NK-92 (cell line): ENCODE data around the gene OLFM2.

Experiments
- DNase-seq: peaks from one replicate; lab custom pipeline; 2025; ENCODE audit not compliant: unreplicated experiment; lab: John Stamatoyannopoulos, UW

Gene OLFM2

DNA sequence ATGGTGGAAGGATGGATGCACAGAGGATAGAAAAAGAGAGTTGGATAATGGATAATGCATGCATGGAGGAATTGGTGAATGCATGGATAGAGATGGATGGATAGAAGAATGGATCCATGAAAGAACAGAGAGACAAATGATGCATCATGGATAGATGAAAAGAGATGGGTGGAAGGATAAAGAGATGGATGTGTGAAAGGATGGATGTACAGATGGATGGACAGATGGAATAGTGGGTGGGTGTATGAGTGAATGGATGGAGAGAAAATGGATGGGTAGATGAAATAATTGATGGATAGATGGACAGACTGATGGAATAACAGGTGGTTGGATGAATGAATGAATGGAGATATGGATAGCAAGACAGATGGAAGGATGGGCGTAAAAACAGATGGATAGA lies 25.7 kb downstream of the OLFM2 start:
- no peak for DNase-seq

DNA sequence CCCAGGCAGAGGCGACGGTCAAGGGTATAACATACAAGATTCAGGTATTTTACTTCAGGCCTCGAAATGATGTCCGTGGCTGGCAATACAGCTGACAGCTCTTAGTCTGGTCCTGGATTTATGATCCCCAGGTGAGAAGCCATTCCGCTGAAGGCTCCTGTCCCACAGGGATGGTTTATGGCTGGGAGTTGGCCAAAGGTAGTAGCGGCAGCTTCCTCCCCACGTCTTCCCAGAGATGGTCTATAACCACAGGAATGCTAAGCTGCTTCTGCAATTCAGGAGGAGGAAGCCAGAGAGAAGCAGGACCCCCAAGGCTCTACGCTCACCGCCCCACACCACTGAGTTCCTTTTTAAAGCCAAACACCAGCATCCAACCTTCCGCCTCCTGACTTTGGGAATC lies 27.1 kb downstream of the OLFM2 start:
- DNase-seq = no peak

DNA sequence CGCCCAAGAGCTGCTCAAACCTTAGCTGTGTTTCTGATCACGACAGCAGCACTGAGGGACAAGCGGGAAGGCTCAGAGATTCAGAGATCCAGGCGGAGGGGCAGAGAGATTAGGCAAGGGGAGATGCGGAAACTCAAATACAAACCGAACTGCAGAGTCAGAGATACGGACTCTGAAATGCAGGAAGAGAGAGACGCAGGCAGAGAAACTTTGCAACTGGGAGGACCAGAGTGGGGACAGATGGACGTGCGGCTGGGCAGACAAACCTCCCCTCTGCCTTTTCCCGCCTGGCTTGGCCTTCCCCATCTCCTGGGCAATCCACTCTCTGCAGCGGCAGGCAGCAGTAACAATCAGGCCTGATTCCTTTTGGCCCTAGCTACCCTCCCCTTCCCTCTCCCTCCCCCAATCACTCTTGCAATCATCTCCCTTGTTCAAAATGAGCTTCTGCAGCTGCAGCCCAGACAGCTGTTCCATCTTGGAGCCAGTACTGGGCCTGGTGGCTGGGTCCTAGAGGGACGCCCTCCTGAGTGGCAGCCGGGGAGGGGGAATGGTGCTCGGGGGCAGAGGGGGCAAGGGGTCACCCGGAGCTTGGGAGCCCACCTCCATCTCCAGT lies 29.7 kb downstream of the OLFM2 start:
- no peak for DNase-seq

DNA sequence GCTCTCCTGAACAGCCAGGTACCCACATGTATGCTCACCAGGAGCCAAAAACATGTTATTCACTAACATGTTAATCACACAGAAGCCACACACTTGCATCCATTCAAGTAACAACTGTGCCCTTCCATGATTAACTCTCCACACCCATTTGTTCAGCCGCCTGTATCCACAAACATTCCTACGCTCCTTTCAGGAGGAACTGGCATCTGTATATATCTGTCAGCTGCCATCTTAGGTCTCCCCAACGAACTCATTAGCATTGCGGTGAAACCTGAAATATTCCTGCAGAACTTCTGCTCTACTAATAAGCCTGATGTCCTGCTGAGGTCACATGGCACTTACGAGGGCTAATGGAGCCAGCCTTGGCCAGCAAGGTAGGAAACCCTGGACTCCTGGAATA lies 33.0 kb downstream of the OLFM2 start:
- no peak for DNase-seq

DNA sequence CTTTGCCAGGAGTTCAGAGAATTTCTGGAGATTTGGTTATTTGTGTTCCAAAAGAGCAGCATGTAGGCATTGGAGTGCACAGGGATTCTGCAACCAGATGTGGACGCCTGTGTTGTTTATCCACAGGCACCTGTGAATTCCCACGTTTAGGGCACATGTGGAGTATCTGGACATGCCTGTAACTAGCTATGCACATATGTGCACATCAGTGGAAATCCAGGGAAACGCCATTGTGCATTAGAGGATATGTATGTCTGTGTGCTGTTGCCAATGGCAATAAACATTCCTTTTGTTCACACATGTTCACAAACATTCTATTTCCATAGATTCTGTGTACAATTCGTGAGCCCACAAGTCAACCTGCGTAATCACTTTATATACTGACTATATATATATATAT lies 34.7 kb downstream of the OLFM2 start:
- no peak for DNase-seq

DNA sequence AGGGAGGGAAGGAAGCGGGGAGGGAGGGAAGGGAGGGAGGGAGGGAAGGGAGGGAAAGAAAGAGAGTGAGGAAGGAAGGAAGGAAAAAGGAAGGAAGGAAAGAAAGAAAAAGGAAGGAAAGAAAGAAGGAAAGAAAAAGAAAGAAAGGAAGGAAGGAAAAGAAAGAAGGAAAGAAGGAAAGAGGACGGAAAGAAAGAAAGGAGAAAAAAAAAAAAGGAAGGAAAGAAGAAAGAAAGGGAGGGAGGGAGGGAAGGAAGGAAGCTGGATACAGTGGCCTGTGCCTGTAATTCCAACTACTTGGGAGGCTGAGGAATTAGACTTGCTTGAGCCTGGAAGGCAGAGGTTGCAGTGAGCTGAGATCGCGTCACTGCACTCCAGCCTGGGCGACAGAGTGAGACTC lies 35.3 kb downstream of the OLFM2 start:
- no peak for DNase-seq

DNA sequence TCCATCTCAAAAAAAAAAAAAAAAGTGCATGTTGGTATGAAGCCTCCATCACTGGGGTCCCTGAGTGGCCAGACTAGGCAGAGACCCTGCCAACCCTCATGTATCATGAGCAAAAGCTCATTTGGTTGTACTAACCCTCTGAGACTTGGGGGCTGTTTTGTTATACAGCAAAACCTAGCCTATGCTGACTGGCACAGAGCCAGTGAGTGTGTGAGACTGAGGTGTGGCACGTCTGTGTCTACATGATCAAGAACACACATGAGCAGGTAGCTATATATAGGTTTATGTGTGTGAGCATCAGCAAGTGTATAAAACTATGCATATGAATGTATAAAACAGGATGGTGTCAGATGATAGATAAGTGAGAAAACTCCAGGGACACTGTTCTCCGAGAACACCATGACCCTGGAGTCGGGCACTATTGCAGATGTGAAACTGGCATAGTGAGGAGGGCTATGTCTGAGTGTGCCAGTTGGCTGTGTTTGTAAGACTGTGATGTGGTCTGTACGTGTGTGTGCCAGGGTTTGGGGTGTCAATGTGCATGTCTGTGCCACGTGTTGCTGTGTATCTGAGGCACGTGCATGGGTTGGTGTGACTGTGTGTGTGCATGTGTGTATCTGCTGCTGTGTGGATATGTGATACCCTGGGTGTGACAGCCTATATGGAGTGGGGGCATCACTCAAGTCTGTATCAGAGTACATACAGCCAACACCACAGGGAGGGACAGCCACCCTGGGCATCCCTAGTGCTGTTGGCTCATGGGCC lies 44.5 kb downstream of the OLFM2 start:
- no peak for DNase-seq

DNA sequence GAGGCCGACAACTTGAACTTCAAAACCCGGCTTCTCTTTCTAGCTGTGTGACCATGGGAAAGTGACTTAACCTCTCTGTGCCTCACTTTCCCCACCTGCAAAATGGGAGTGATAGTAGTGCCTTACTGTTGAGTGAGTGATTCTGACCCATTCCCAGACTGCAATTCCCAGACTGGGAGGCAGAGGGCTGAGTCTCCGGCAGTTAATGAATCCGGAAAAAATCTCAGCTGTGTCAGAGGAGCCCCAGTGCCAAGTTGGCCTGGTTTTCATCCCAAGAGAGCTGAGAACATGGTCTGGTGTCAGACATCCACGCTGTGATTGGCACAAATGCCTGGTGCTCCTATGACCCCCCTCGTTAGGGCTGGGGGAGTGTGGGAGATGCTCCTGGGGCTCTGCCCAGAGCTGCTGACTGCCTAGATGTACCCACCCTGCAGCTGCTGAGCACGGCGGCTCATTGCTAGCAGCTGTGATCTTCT lies 51.2 kb downstream of the OLFM2 start:
- no peak for DNase-seq

- DNase-seq = no peak
These were observed 52.6 kb downstream of the OLFM2 start for GRCh38 chr19:9883764-9884163.

DNA sequence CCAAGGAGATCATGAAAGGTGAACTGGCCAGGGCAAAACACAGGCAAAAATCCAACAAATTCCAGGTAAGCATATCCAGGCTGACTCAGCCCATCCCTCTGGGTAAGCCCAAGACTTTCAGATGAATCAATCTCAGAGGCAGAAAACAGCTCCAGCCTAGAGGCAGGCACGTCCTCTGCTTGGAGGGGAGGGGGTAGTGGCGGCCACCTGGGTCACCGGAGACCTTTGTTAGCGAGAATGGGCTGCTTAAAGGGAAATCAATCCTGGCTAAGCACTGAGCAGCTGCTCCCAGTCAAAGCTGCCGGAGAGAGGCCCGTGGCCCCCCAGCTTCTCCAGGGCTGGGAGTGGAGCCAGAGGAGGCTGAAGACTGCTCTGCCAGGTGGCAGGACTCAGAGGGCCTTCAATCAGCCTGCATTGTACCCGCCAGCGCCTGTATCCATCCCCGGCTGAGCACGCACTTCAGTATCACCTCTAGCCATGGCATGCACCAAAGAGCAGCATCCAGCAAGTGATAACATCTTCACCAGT lies 53.0 kb downstream of the OLFM2 start:
- DNase-seq = no peak

GRCh38 chr19:9881720-9882119 lies 54.6 kb downstream of the OLFM2 start:
- DNase-seq = no peak

DNA sequence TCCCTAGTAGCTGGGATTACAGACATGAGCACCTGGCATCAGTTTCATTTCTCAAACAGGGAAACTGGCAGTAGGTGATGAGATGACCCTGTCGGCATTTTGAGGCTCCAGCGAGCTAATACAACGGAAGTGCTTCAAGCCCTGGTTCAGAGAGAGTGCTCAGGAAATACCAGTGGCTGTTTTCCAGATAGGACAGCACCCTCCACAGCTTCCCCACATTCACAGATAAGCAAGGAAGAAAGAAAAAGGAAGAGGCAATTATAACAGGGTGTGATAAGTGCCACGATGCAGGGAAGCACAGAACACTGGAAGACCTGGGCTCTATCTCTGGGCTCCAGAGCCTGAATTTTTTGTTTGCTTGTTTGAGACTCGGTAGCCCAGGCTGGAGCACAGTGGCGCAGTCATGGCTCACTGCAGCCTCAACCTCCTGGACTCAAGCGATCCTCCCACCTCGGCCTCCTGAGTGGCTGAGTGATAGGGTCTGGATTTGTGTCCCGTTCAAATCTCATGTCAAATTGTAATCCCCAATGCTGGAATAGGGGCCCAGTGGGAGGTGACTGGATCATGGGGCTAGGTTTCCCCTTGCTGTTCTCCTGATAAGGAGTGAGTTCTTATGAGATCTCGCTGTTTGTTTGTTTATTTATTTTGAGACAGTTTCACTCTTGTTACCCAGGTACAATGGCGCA lies 57.7 kb downstream of the OLFM2 start:
- DNase-seq = no peak

DNA sequence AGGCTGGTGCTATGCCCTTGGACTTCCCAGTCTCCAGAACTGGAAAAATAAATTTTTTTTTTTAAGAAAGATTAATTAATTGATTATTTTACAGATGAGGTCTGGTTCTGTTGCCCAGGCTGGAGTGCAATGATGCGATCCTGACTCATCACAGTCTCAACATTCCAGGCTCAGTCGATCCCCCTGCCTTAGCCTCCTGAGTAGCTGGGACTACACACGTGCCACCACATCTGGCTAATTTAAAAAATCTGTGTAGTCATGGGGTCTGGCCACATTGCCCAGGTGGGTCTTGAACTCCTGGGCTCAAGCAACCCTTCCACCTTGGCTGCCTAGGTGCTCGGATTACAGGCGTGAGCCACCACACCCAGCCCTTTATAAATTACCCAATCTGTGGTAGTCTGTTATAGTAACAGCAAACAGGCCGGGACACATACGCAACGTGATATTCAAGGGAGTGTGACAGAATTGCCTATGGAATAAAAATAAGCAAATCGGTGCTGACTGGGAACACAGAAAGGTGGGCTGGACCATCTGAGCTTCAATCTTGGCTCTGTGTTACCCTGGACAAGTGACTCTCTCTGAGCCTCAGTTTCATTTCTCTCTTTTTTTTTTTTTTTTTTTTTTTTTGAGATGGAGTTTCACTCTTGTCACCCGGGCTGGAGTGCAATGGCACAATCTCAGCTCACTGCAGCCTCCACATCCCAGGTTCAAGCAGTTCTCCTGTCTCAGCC lies 58.4 kb downstream of the OLFM2 start:
- DNase-seq = no peak

GRCh38 chr19:9875796-9876195 lies 60.5 kb downstream of the OLFM2 start:
- no peak for DNase-seq

DNA sequence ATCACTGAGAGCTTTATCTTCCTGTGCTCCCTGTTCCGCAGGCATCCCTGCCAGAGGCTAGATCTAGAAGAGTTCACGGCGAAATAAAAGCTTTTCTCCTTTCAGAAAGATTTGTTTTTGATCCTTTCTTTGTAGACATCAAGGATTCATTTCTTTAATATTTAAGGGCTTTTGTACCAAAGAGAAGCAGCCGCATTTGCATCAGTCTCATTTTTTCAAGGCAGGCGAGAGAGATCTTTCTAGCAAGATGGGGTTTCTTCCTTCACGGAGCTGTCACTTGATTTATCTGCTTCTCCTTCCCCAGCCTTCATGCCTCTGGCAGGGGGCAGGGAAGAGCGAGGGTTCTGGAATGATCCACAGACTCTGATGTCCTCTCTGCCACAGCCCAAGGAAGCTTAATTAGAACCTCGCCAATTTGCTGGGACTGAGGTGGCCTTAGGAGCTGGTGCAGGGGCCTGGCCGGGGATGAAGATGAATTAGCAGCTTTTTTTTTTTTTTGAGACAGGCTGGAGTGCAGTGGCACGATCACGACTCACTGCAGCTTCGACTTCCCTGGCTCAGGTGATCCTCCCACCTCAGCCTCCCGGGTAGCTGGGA lies 61.2 kb downstream of the OLFM2 start:
- no peak for DNase-seq

GRCh38 chr19:9872618-9873242 lies 63.6 kb downstream of the OLFM2 start:
- no peak for DNase-seq

GRCh38 chr19:9871626-9872338 lies 64.5 kb downstream of the OLFM2 start:
- DNase-seq = no peak

DNA sequence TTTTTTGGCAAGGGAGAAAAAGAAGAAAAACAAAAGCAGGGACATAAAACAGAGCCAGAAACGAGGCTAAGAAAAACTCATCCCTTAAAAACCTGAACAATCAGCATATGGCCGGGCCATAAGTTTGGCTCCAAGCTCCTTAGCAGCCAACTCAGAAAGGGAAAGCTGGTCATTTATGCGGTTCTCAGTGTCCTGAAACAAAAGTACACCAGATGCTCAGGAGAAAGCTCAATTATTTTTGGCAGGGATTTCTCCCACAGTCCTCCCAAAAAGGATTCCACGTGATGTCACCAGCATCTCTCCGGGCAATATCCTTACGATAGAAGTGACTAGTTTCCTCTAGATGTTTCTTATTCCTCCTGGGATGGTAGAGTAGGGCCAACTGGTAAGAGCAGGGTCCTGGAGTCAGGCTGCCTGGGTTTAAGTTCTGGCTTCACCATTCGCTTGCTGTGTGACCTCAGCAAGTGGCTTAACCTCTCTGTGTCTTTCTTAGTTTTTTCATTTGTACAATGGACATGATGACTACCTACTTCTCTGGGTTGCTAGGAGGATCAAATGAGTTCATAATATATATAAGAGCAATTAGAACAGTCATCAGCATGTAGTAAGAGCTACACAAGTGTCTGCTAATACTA lies 67.2 kb downstream of the OLFM2 start:
- DNase-seq = no peak

DNA sequence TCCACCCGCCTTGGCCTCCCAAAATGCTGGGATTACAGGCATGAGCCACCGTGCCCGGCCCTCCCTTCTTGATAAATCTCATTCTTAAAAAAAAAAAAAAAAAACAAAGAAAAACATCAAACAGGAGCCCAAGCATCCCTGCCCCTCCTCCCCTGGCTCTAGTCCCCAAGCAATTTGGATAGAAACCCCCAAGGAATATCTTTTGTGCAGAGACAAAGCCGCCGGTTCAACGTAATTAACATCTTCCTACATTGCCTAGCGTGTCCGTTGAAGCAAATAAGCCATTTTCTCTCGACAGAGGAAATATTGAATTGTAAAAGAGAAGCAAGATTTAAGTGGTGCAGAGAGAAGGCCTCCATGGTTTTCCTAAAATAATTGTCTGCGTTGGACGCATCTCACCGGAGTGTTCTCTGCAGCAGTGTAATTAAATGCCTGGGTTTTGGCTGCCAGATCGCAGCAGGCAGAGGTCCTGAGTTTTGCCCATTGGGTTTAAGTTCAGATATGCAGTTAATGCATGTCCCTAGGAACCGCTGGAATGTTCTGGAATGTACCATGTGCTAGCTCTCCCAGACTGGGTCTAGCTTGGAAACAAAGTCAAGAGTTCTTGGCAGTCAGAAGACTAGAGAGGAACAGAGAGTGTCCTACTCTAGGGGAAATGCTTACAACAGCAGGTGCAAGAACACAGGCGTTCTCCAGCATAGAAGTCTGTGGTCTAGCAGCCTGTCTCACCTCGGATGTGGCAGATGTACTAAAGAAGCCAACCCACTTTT lies 70.4 kb downstream of the OLFM2 start:
- no peak for DNase-seq
